CD4-positive, CD25-positive, alpha-beta regulatory T cell (primary cell): ENCODE results near the gene SYS1. TPM values are rescaled to one million over a fixed set of nuclear protein-coding genes. Genes with fewer than 3 reads are reported as not detected.
A peak's percentile ranks its signal among the peaks of the same experiment; 100 is the strongest.

Experiments
- ATAC-seq, 2 donors: fragments of 150-1000 bp; cut with Tn5 transposase; one replicate each; pipeline ENCODE4 v1.10.0; 2021; ENCODE audit warnings: low read depth in 2 of 2, moderate number of reproducible peaks in 2 of 2, moderate library complexity in 1 of 2
- DNase-seq, 3 donors: peaks; one replicate each; pipeline versions ENCODE4 v3.0.0 to v3.0.0-alpha.2; 2012 to 2022; ENCODE audit warnings: mixed read lengths in 1 of 3
- H3K27ac ChIP-seq: one replicate; pipeline ENCODE4 v1.7.0; 2013; ENCODE audit warnings: mild to moderate bottlenecking, low read length; ENCODE audit not compliant: insufficient read depth, poor library complexity, severe bottlenecking
- H3K27me3 ChIP-seq: one replicate; pipeline ENCODE4 v1.7.0; 2013; ENCODE audit warnings: low read length; ENCODE audit not compliant: control insufficient read depth, insufficient read depth
- H3K36me3 ChIP-seq: one replicate; pipeline ENCODE4 v1.7.0; 2013; ENCODE audit warnings: mild to moderate bottlenecking, low read length, moderate library complexity; ENCODE audit not compliant: control insufficient read depth, insufficient read depth
- H3K4me1 ChIP-seq: 2 replicates; pipeline ENCODE4 v1.7.0; 2013; ENCODE audit warnings: mild to moderate bottlenecking, low read length; ENCODE audit not compliant: insufficient read depth, control insufficient read depth, poor library complexity, severe bottlenecking
- H3K4me3 ChIP-seq: one replicate; pipeline ENCODE4 v1.7.0; 2013; ENCODE audit warnings: low read depth, mild to moderate bottlenecking, low read length, moderate library complexity
- H3K9me3 ChIP-seq, 2 experiments: 1 replicate in 1 of 2; 2 replicates in 1 of 2; pipeline ENCODE4 v1.7.0; 2013; ENCODE audit warnings: low read length in 2 of 2, mild to moderate bottlenecking in 1 of 2, moderate library complexity in 1 of 2; ENCODE audit not compliant: control insufficient read depth in 2 of 2
- H3K27ac Mint-ChIP-seq, 3 donors: one replicate each; pipeline ENCODE4 v1.8.0; 2020 to 2022; ENCODE audit warnings: mild to moderate bottlenecking in 3 of 3, mixed read lengths in 3 of 3, moderate library complexity in 2 of 3
- H3K27me3 Mint-ChIP-seq: one replicate; pipeline ENCODE4 v1.8.0; 2022; ENCODE audit warnings: mild to moderate bottlenecking, mixed read lengths
- H3K36me3 Mint-ChIP-seq: one replicate; pipeline ENCODE4 v1.8.0; 2020; ENCODE audit warnings: mixed read lengths
- H3K4me1 Mint-ChIP-seq, 4 donors: one replicate each; pipeline ENCODE4 v1.8.0; 2020 to 2022; ENCODE audit warnings: mixed read lengths in 4 of 4, mild to moderate bottlenecking in 1 of 4
- H3K4me3 Mint-ChIP-seq, 4 donors: one replicate each; pipeline ENCODE4 v1.8.0; 2020 to 2022; ENCODE audit warnings: mild to moderate bottlenecking in 4 of 4, mixed read lengths in 4 of 4, moderate library complexity in 3 of 4
- H3K9me3 Mint-ChIP-seq, 7 donors: one replicate each; pipeline ENCODE4 v1.8.0; 2020 to 2022; ENCODE audit warnings: mixed read lengths in 7 of 7, mild to moderate bottlenecking in 3 of 7, moderate library complexity in 2 of 7
- polyA plus RNA-seq, 4 donors: library from polyadenylated mRNA; unstranded; fragments of 300-500 nt; fragmentation: Illumina TruSeq; gene quantifications; one replicate each; pipeline ENCODE4 v1.2.3, GENCODE V29; 2021
- total RNA-seq: library from RNA; stranded (reverse); gene quantifications from one replicate; pipeline ENCODE4 v1.2.3, GENCODE V29; 2022

SYS1 gene
- total and polyA plus RNA-seq, 5 donors from 2014 or later: 38.4 to 94.2 (median 43.4) TPM

DNA sequence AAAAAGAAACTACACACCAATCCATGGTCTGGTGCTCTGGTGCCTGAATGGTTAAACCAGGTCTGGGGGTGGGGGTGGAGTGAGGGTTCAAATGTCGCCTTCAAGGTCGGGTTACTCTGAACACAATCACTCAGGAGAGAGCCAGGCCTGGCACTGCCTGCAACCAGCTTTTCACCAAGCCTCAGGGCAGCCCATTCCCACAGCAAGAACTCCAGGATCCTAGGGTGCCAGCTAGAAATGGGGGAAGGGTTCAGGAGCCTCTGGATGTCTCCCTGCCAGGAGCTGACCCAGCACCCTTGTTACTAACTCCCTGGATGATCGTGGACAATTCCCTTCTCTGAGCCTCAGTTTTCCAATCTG is 21.4 kb upstream of the SYS1 start:
- H3K4me3 Mint-ChIP-seq: no peak overlapping the region
- ATAC-seq: no peak
- H3K9me3 Mint-ChIP-seq: no peaks in the 10 kb centered on the region
- no peak overlapping the region for H3K27ac ChIP-seq
- H3K4me1 ChIP-seq: peaks cover 29% of the 10 kb centered on the region
- H3K27me3 Mint-ChIP-seq: no peaks in the 10 kb centered on the region
- H3K4me1 Mint-ChIP-seq: peaks cover 0 to 31% (median 16%) of the 10 kb centered on the region in 4 donors
- no peaks in the 10 kb centered on the region for H3K36me3 Mint-ChIP-seq
- H3K36me3 ChIP-seq: no peaks in the 10 kb centered on the region
- no peak overlapping the region for H3K27ac Mint-ChIP-seq
- DNase-seq: no peak
- no peaks in the 10 kb centered on the region for H3K27me3 ChIP-seq
- H3K4me3 ChIP-seq: no peak overlapping the region
- no peaks in the 10 kb centered on the region for H3K9me3 ChIP-seq

DNA sequence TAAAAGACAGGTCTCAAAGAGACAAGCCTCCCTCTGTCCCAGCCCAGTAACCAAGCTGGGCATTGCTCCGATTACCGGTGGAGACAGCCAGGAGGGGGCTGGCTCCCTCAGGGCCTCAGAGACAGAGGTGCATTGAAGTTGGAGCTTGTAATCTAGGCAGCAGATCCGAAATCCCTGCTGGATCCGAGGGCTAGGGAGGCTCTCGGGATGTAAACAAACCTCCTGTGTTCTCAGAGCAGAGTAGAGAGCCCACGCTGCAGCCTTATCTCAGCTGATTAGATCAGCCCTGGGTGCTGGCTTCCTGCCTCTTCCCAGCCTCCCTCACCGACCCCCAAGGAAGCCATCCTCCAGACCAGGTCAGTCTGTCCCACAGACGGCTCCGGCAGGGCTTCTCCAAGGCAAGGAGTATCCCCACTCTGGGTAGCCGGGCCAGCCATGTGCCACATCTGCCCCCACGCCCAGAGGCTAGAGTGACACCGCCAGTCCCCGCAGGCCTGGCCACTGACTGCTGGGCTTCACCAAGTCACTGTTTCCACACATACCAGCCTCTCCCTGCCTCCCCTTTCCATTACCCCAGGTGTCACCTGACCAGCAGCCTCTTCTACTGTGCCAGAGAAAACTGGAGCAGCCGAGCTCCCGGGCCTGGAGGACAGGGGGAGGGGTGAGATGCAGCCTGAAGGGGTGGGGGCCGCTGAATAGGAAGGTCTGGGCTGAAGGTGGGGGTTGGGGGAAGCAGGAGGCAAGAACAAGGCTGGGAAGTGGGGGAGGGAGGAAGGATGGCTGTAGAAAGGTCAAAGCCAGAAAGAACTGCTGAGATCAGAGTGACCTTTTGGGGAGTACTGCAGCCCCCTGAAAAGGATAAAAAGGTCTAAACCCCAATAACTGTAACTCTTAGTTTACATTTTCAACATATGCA is 20.8 kb upstream of the SYS1 start:
- ATAC-seq (no peak), DNase-seq (no peak)
- Histone ChIP-seq H3K27me3 (no peaks in the 10 kb centered on the region), H3K9me3 (no peaks in the 10 kb centered on the region), H3K36me3 (no peaks in the 10 kb centered on the region), H3K4me1 (peaks cover 36% of the 10 kb centered on the region), H3K4me3 (no peak overlapping the region), H3K27ac (no peak overlapping the region)
- H3K4me3 Mint-ChIP-seq: no peak overlapping the region
- H3K36me3 Mint-ChIP-seq: no peaks in the 10 kb centered on the region
- H3K4me1 Mint-ChIP-seq: peaks cover 0 to 37% (median 18%) of the 10 kb centered on the region in 4 donors
- H3K9me3 Mint-ChIP-seq: no peaks in the 10 kb centered on the region
- H3K27me3 Mint-ChIP-seq: no peaks in the 10 kb centered on the region
- peak overlapping the region in 1 of 3 donors; percentile 48 for H3K27ac Mint-ChIP-seq

DNA sequence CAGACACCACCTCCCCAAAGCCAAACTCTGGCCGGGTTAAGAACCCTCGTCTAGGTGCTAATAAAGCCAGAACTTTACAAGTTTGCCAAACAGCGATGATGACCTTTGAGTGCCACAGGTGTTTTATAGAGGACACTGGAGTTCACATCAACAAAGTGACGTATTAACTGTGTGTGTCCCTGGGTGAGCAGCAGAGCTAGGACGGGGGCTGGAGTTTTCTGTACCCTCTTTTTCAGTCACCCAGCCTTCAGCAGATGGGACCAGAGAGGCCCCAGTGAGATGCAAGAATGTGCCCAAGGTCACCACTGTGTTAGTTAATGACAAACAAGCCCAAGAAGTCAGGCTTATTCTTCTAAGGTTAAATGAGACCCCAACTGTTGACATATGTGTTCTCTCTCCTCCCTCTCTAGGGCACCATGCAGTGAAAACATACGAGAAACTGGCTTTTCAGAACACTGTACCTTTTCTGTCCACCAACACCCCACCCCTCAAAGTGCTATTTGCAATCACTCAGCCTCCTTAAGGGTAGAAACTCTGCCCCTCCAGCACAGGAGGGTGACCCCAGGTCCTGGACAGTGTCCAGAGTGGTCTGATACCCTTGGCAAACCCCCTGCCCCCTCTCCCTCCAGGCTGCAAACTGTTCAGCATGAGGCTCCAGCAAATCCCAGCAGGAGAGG is 20.0 kb upstream of the SYS1 start:
- Mint-ChIP-seq H3K27me3 (no peaks in the 10 kb centered on the region), H3K27ac (peak overlapping the region in 2 of 3 donors; percentile 48 to 55), H3K9me3 (no peaks in the 10 kb centered on the region), H3K36me3 (no peaks in the 10 kb centered on the region), H3K4me3 (peak overlapping the region in 2 of 4 donors; percentile 16 to 42), H3K4me1 (peaks cover 0 to 45% (median 21%) of the 10 kb centered on the region in 4 donors)
- no peaks in the 10 kb centered on the region for H3K9me3 ChIP-seq
- no peak overlapping the region for H3K27ac ChIP-seq
- H3K36me3 ChIP-seq: no peaks in the 10 kb centered on the region
- no peak for ATAC-seq
- H3K27me3 ChIP-seq: no peaks in the 10 kb centered on the region
- H3K4me3 ChIP-seq: no peak overlapping the region
- H3K4me1 ChIP-seq: peaks cover 42% of the 10 kb centered on the region
- no peak for DNase-seq

DNA sequence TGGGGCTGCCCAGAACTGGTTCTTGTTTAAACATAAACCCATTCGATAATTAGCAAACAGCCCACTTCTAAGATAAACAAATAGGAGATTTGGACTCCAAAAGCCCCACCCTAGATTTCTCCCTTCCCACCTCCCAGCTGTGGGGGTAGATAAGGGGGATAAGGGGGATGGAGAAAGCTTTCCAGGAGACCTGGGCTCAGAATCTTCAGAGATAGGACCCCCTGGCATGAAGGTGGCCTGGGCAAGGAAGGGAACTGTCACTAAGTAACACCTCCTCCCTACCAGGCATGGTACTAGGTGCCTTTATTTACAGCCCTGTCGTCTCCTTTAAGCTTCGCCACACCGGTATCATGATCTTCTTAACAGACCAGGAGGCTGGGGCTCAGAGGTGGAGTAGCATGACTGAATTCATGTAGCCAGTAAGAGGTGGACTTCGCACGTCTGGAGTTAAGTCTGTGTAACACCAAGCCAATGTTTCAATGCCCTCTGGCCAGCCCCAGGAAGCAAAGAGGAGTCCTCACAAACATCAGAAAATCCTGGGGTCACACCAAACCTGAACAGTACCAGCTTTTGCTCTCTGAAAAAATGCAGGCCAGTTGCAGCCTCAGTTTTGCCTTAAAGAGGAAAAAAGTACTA is 19.3 kb upstream of the SYS1 start:
- H3K4me1 ChIP-seq: peaks cover 45% of the 10 kb centered on the region
- H3K36me3 Mint-ChIP-seq: no peaks in the 10 kb centered on the region
- H3K27me3 ChIP-seq: no peaks in the 10 kb centered on the region
- H3K36me3 ChIP-seq: no peaks in the 10 kb centered on the region
- H3K4me3 Mint-ChIP-seq: peak overlapping the region in 2 of 4 donors; percentile 27 to 80
- DNase-seq: no peak
- H3K27ac ChIP-seq: no peak overlapping the region
- H3K9me3 ChIP-seq: no peaks in the 10 kb centered on the region
- H3K27me3 Mint-ChIP-seq: no peaks in the 10 kb centered on the region
- H3K27ac Mint-ChIP-seq: peak overlapping the region in 1 of 3 donors; percentile 71
- no peaks in the 10 kb centered on the region for H3K9me3 Mint-ChIP-seq
- peaks cover 0 to 47% (median 21%) of the 10 kb centered on the region in 4 donors for H3K4me1 Mint-ChIP-seq
- ATAC-seq: no peak
- no peak overlapping the region for H3K4me3 ChIP-seq

DNA sequence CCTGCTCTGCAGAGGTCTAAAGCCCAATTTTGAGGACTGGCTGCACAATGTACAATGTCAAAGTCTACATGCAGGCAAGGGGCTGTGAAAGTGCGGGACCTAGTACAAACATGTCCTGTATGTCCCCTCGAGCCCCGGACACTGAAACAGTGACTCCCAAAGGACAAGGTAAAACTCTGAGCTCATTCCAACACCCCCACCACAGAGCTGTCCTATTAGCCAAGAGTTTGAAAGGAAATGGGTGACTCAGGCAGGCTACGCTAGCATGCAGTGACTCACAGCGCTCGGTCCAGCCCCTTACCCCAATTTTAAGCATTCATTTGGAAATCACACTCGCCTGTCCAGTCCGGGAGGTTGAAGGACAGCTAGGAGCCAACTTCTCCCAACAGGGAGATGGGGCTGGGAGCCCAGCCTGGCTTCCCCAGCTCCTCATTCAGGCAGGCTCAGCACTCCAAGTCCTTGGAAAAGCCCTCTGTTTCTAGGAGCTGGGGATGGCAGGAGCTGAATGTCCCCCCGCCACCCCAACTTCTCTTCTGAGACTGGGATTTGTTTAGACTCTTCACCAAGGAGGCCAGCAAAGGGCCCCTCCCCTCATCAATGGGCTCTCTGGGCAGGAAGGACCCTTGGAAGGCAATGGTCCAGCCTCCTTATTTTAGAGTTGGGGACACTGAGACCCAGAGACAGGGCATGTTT is 18.6 kb upstream of the SYS1 start:
- Histone ChIP-seq H3K4me3 (no peak overlapping the region), H3K36me3 (no peaks in the 10 kb centered on the region), H3K4me1 (peaks cover 45% of the 10 kb centered on the region), H3K27me3 (no peaks in the 10 kb centered on the region), H3K9me3 (no peaks in the 10 kb centered on the region), H3K27ac (no peak overlapping the region)
- peak overlapping the region in 1 of 3 donors; percentile 71 for H3K27ac Mint-ChIP-seq
- DNase-seq (no peak), ATAC-seq (no peak)
- H3K4me1 Mint-ChIP-seq: peaks cover 0 to 47% (median 21%) of the 10 kb centered on the region in 4 donors
- peak overlapping the region in 2 of 4 donors; percentile 27 to 80 for H3K4me3 Mint-ChIP-seq
- H3K9me3 Mint-ChIP-seq: no peaks in the 10 kb centered on the region
- H3K27me3 Mint-ChIP-seq: no peaks in the 10 kb centered on the region
- no peaks in the 10 kb centered on the region for H3K36me3 Mint-ChIP-seq

DNA sequence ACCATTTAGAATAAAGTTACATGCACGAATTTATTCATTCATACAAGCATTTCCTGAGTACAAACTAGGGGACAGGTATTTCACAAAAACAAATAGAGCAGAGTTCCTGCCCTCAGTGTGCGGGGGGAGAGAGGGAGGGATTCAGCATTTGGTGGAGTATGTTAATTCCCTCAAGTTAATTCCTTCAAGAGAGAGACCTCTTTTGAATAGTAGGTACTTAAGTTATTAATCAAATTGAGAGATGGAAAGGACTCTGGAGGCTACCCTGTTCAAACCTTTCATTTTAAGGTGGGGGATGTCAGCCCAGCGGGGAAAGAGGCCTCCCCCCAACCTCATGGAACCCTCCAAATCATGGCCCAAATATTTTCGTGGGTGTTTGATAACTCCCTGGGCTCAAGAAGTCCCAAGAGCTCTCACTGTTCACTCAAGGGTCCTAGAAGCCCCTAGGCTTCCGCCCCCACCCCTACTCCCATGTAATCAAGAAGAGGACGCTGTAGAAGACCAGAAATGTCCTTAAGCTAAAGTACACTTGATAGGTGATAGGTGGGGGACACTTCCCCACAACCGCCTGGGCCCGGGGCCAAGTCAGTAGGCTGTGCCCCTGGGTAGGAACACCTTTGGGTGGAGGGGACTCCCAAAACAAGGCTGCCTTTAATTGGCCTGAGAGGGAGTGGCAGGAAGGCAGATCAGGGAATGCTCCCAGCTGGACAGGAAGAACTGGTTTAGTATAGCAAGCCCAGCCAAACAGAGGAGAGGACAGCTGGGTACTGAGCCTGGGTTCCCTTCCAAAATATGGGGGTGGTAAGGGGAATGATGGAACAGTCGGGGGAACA is 17.6 kb upstream of the SYS1 start:
- Histone ChIP-seq H3K27ac (no peak overlapping the region), H3K4me3 (no peak overlapping the region), H3K9me3 (no peaks in the 10 kb centered on the region), H3K27me3 (no peaks in the 10 kb centered on the region), H3K4me1 (peaks cover 45% of the 10 kb centered on the region), H3K36me3 (no peaks in the 10 kb centered on the region)
- no peaks in the 10 kb centered on the region for H3K27me3 Mint-ChIP-seq
- no peaks in the 10 kb centered on the region for H3K9me3 Mint-ChIP-seq
- H3K36me3 Mint-ChIP-seq: no peaks in the 10 kb centered on the region
- peak overlapping the region in 2 of 3 donors; percentile 49 to 66 for H3K27ac Mint-ChIP-seq
- no peak for ATAC-seq
- H3K4me3 Mint-ChIP-seq: peak overlapping the region; percentile 1 to 63 (median 16)
- peaks cover 0 to 47% (median 23%) of the 10 kb centered on the region in 4 donors for H3K4me1 Mint-ChIP-seq
- no peak for DNase-seq
